ENCODE measurements around the gene SRSF8.
"Not testable (repeated sequence)": the region's sequence is repeated elsewhere in the genome, so short reads cannot be mapped to it uniquely, and the experiment has no call there.

Gene SRSF8

DNA sequence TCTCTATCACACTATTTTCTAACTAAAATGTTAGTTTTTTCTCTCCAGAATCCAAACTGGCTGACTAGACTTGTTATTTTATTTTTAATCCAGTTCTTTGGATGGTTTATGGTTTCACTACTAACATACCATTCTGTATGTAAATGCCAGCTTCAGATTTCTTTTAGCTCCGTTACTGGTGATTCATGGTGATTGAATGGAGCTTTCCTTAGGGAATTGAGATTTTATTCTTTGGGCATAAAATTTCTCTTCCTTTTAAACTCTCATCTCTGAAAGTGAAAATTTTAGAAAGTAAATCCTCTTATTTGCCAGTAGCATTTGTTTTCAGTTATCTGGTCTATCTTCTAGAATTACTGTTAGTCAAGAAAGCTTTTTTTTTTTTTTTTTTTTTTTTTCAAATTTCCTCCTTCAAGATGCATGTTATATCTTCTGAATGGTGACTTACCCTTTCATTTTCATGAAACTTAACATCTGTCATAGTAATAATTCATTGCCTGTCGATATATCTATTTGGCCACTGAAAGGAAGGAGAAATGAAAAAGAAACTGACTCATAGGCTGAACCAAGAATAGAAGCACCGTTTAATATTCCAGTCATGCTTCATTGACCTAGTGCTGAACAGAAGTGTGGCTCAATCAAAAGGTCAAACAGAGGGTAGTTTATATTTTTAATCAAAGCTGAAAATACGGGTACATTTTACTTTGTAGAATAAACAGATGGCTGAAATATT, 29.3 kb downstream of the SRSF8 start:
- H3K36me3 Mint-ChIP-seq, result peaks cover 4% of the 10 kb centered on the region
- H3K9me3 Mint-ChIP-seq, result no peaks in the 10 kb centered on the region
- no peak overlapping the region for H3K27ac Mint-ChIP-seq
- H3K27me3 Mint-ChIP-seq, result no peaks in the 10 kb centered on the region
- peaks cover 45% of the 10 kb centered on the region for H3K4me1 Mint-ChIP-seq
- peak; percentile 94 for ATAC-seq (ENCODE audit: low read depth)
- peak overlapping the region; percentile 35 for H3K4me3 Mint-ChIP-seq
- peak in 1 of 2 donors; percentile 31 for DNase-seq (ENCODE audit: low spot score in 2 of 2)

DNA sequence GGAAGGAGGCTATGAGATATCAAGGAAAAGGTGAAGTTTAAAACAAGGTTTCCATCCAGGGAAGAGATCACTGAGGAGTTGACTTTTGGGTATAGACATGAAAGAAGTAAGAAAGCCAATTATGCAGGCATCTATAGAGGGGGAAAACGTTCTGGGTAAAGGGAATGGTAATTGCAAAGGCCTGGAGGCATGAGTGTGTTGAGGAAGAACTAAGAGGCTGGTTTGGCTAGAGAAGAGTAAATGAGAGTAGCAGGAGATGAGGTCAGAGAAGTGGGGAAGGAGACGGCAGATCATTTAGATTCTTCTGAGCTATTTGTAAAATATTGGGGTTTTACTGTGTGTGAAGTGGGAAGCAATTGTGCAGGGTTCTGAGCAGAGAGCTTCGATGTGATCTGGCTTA, 30.5 kb downstream of the SRSF8 start:
- Mint-ChIP-seq H3K4me1 (peaks cover 34% of the 10 kb centered on the region), H3K4me3 (peak overlapping the region; percentile 4), H3K27ac (peak overlapping the region; percentile 5)

DNA sequence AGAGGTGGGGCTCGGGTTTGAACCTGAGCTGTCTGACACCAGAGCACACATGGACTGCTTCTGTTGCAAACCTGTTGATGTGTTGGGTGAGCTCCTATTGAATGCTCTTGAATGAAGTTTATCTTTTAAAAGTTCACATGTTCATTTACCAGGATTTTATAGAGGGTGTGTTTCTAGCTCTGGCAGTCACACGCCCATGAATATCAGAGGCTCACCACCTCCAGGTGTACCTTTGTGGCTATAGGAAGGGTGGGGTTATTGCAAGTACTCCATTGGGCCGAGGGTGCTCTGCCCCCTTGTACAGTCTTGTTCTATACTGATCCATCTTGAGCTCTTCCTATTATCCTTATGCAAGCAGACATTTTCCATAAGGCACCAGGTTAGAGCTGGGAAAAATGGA, 32.1 kb downstream of the SRSF8 start:
- ATAC-seq (ENCODE audit: low read depth) (no peak), DNase-seq (ENCODE audit: low spot score in 2 of 2) (no peak)
- H3K9me3 Mint-ChIP-seq, result no peaks in the 10 kb centered on the region
- H3K36me3 Mint-ChIP-seq, result peaks cover 6% of the 10 kb centered on the region
- H3K4me1 Mint-ChIP-seq, result peaks cover 31% of the 10 kb centered on the region
- no peaks in the 10 kb centered on the region for H3K27me3 Mint-ChIP-seq
- H3K4me3 Mint-ChIP-seq, result no peak overlapping the region
- no peak overlapping the region for H3K27ac Mint-ChIP-seq

More for the DNA sequence above, 30.5 kb downstream of the SRSF8 start:
- DNase-seq (ENCODE audit: low spot score in 2 of 2) (no peak), ATAC-seq (ENCODE audit: low read depth) (no peak)
- no peaks in the 10 kb centered on the region for H3K9me3 Mint-ChIP-seq
- H3K36me3 Mint-ChIP-seq, result peaks cover 6% of the 10 kb centered on the region
- no peaks in the 10 kb centered on the region for H3K27me3 Mint-ChIP-seq

DNA sequence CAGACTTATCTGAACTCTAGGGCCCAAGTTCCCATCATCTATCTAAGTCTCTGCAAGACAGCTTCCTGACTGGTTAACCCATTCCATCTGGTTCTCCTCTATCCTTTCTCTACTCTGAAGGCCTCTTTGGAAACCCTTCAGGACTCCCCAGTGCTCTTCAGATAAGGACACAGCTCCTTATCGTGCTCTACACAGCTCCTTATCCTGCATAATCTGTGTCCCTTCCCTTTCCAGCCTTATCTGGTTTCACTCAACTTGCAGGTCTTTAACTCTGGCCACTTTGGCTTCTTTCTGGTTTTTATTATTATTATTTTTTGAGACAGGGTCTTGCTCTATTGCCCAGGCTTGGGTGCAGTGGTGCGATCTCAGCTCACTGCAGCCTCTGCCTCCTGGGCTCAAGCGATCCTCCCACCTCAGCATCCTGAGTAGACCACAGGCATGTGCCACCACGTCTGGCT, 33.5 kb downstream of the SRSF8 start:
- H3K4me1 Mint-ChIP-seq, result peaks cover 34% of the 10 kb centered on the region
- no peak for DNase-seq (ENCODE audit: low spot score in 2 of 2)
- peaks cover 6% of the 10 kb centered on the region for H3K36me3 Mint-ChIP-seq

DNA sequence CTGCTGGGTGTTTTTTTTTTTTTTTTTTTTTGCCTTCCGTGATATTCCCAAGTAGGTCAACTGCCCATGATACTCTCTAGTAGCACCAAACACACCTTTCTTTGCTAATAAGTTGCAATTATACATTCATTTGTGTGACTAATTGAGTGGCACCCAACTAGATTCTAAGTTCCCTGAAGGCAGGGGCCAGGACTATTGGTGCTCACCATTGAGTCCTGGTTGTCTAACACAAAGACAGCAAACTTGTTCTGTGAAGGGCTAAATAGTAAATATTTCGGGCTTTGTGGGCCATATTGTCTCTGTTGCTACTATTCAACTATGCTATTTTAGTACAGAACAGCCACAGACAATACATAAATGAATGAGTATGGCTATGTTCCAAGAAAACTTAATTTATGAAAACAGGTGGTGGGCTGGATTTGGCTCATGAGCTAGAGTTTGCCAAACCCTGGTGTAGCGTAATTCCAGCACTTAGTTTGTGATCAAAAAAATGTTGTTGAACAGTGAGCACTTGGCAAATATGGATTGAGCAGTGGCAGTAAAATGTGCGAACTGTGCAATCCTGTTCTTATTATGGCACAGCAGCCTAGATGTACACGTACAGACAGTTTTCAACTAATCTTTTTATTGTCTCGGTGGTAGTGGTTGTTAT, 34.3 kb downstream of the SRSF8 start:
- H3K27me3 Mint-ChIP-seq, result no peaks in the 10 kb centered on the region
- no peak for DNase-seq (ENCODE audit: low spot score in 2 of 2)
- no peaks in the 10 kb centered on the region for H3K9me3 Mint-ChIP-seq
- ATAC-seq (ENCODE audit: low read depth), result no peak
- H3K27ac Mint-ChIP-seq, result no peak overlapping the region
- H3K4me3 Mint-ChIP-seq, result no peak overlapping the region
- H3K4me1 Mint-ChIP-seq, result peaks cover 33% of the 10 kb centered on the region
- peaks cover 6% of the 10 kb centered on the region for H3K36me3 Mint-ChIP-seq

More for the DNA sequence above, 33.5 kb downstream of the SRSF8 start:
- H3K27ac Mint-ChIP-seq, result no peak overlapping the region
- H3K27me3 Mint-ChIP-seq, result no peaks in the 10 kb centered on the region
- H3K4me3 Mint-ChIP-seq, result no peak overlapping the region
- no peaks in the 10 kb centered on the region for H3K9me3 Mint-ChIP-seq
- no peak for ATAC-seq (ENCODE audit: low read depth)

DNA sequence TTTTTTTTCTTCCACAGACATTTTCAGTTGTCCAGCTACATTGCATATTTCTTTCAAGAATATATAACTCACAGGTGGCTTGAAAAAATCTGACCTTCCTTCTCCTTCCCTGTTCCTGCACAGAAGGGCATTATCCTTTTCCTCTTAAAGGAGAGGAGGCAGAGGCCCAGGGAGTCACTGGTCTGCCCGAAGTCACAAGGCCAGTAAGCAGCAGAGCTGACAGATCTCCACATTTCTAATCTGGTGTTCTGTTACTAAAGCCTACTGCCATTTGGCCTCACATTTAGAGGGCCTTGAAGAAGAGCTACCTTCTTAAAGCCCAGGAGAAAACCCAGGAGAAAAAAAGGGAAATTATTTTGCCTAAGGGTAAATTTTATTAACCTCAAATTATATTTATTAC, 35.2 kb downstream of the SRSF8 start:
- ATAC-seq (ENCODE audit: low read depth) (no peak), DNase-seq (ENCODE audit: low spot score in 2 of 2) (no peak)
- Mint-ChIP-seq H3K36me3 (peaks cover 6% of the 10 kb centered on the region), H3K27me3 (no peaks in the 10 kb centered on the region), H3K4me3 (no peak overlapping the region), H3K4me1 (peaks cover 29% of the 10 kb centered on the region), H3K27ac (no peak overlapping the region), H3K9me3 (no peaks in the 10 kb centered on the region)

DNA sequence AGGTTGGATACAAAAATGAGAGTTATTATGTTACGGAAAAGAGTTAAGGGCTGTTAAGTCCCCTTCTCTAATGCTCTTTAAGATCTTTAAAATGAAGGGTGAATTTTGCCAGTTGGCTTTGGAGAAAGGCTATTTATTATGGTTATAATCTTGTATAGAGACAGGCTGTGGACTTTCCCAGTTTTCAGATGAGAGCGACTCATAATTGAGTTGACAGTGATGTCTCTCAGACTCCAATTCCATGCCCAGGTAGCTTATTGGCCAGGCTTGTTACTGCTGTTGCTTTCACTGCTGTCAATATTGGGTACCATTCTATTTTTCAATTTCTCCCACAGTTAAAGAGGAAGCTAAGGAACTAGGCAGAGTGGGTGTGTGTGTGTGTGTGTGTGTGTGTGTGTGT, 36.0 kb downstream of the SRSF8 start:
- no peak overlapping the region for H3K4me3 Mint-ChIP-seq
- peaks cover 6% of the 10 kb centered on the region for H3K36me3 Mint-ChIP-seq
- H3K4me1 Mint-ChIP-seq, result peaks cover 21% of the 10 kb centered on the region
- peak overlapping the region; percentile 48 for H3K27ac Mint-ChIP-seq
- no peaks in the 10 kb centered on the region for H3K27me3 Mint-ChIP-seq
- no peak for ATAC-seq (ENCODE audit: low read depth)
- H3K9me3 Mint-ChIP-seq, result no peaks in the 10 kb centered on the region
- no peak for DNase-seq (ENCODE audit: low spot score in 2 of 2)

DNA sequence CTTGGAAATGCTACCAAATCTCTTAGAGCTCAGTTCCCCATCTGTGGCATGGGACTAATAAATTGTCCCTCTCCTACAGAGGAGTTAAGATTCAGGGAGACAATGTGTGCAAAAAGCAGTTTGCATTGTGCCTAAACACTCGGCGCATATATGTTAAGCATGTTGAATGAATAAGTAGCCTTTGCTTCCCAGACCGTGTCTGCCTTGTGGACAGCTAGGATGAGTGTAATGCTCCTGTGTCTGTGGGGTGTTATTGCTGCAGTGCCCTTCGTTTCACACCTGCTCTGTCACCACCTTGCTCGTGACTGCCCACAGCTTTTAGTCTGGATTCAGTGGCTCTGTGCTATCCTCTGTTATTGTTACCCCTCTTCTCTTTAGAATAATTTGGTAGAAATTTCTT, 37.0 kb downstream of the SRSF8 start:
- peaks cover 6% of the 10 kb centered on the region for H3K36me3 Mint-ChIP-seq
- H3K4me3 Mint-ChIP-seq, result no peak overlapping the region
- H3K9me3 Mint-ChIP-seq, result no peaks in the 10 kb centered on the region
- H3K27me3 Mint-ChIP-seq, result no peaks in the 10 kb centered on the region
- H3K27ac Mint-ChIP-seq, result no peak overlapping the region
- no peak for DNase-seq (ENCODE audit: low spot score in 2 of 2)
- no peak for ATAC-seq (ENCODE audit: low read depth)
- peaks cover 20% of the 10 kb centered on the region for H3K4me1 Mint-ChIP-seq

DNA sequence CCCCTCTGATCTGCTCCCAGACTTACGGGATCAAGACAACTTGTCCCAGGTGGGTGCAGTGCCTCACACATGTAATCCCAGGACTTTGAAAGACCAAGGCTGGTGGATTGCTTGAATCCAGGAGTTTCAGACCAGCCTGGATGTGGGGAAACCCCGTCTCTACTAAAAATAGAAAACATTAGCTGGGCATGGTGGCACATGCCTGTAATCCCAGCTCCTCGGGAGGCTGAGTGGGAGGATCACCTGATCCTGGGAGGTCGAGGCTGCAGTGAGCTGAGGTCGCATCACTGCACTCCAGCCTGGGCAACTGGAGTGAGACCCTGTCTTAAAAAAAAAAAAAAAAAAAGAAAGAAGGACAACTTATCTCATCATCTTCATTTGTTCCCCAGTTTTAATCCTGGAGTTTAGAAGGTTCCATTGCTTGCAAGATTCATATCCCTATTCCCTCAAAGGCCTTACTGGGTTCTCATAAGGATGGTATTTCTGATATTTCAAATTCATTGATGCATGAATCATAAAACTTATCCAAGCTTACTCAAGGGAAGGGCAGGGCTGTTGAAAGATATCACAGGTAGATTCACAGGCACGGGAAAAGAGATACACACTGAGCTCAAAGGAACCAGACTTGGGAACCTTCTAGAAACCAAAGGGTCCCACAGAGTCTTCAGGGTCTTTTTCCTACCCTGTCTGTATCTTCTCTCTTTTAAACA, 37.6 kb downstream of the SRSF8 start:
- H3K9me3 Mint-ChIP-seq, result no peaks in the 10 kb centered on the region

DNA sequence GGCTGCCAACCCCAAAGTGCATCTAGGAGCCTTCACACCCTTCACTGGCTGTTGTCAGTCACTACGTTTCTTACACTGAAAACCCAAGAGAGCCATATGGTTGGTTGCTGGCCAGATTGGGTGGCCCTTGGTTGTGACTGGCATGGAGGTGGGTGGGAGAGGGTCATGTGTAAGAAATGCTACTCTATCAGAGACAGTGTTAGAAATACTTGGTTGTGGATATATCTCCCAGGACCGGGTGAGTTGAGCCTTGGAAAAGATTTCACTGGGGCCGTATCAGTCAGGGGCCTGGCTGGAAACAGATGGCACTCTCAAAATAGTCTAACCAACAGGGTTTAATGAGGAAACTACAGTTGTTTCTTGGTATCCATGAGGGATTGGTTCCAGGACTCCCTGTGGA, 38.1 kb downstream of the SRSF8 start:
- peaks cover 9% of the 10 kb centered on the region for H3K36me3 Mint-ChIP-seq
- no peak overlapping the region for H3K27ac Mint-ChIP-seq
- H3K4me1 Mint-ChIP-seq, result peaks cover 21% of the 10 kb centered on the region
- no peak overlapping the region for H3K4me3 Mint-ChIP-seq
- H3K27me3 Mint-ChIP-seq, result no peaks in the 10 kb centered on the region
- DNase-seq (ENCODE audit: low spot score in 2 of 2) (no peak), ATAC-seq (ENCODE audit: low read depth) (no peak)
- no peaks in the 10 kb centered on the region for H3K9me3 Mint-ChIP-seq

More for the DNA sequence above, 37.6 kb downstream of the SRSF8 start:
- peaks cover 5% of the 10 kb centered on the region for H3K36me3 Mint-ChIP-seq
- DNase-seq (ENCODE audit: low spot score in 2 of 2) (no peak), ATAC-seq (ENCODE audit: low read depth) (no peak)
- H3K4me3 Mint-ChIP-seq, result no peak overlapping the region
- H3K27me3 Mint-ChIP-seq, result no peaks in the 10 kb centered on the region
- H3K4me1 Mint-ChIP-seq, result peaks cover 18% of the 10 kb centered on the region
- H3K27ac Mint-ChIP-seq, result no peak overlapping the region

DNA sequence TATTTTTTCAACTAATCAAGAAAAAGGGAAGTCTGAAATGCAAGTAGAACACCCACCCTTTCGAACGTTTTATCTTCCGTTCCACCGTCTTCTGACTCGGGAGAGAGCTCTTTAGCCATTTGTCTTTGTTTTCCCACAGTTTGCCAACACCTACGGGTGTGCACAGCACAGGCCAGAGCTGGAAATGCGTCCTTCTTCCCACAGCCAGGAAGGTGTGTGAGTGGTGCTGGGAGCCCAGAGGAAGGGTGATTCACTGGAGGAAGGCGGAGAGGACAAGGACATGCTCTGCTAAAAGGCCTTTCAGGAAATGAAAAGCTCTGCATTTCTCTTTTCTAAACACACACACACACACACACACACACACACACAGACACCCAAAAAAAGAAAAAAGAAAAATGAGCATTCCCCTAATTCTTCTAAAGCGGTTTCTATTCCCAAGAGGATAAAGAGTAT, 41.5 kb downstream of the SRSF8 start:
- ATAC-seq (ENCODE audit: low read depth) (no peak), DNase-seq (ENCODE audit: low spot score in 2 of 2) (no peak)
- peaks cover 24% of the 10 kb centered on the region for H3K4me1 Mint-ChIP-seq
- H3K27ac Mint-ChIP-seq, result peak overlapping the region; percentile 62
- no peaks in the 10 kb centered on the region for H3K9me3 Mint-ChIP-seq
- H3K27me3 Mint-ChIP-seq, result no peaks in the 10 kb centered on the region
- H3K36me3 Mint-ChIP-seq, result peaks cover 14% of the 10 kb centered on the region
- H3K4me3 Mint-ChIP-seq, result peak overlapping the region; percentile 37

DNA sequence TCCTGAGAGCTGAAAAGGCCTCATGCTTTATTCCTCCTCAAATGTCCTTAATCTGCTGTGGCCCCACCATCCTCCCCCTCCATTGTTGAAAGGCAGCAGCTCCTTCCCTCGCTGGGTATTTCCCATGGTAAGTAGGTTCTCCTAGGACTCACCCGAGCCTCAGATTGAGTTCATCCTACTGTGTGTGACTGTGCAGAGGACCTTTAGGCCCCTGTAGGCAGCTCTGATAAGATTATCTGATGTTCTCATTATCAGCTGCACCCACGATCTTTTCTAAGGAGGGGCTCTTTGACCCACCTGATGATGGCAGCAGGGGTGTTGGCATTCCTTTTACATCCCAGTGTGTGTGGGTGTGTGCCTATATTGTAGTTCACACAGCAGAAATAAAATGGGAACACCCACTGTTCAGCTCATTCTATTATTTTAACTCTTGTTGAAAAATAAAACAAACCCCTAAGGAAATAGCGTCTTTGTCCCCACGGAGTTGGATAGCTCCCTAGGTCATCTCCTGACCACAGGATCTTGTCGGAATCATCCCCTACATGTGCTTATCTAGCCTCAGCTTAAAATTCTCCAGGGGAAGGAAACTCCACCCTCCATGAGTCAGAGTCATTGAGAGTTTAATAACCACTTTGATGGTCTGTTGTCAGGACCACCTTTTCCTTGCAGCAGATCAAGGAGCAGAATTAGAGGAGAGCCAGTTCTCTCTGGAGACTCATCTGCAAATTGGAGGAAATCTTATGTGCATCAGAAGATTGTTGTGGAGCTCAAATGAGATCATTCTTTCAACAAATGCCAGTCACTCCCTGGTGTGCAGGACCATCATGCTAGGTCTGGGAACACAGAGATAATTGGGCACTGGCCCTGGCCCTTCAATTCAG, 42.2 kb downstream of the SRSF8 start:
- Mint-ChIP-seq H3K27me3 (no peaks in the 10 kb centered on the region), H3K4me1 (peaks cover 23% of the 10 kb centered on the region), H3K9me3 (no peaks in the 10 kb centered on the region), H3K4me3 (no peak overlapping the region), H3K36me3 (peaks cover 17% of the 10 kb centered on the region), H3K27ac (peak overlapping the region; percentile 62)
- ATAC-seq (ENCODE audit: low read depth) (no peak), DNase-seq (ENCODE audit: low spot score in 2 of 2) (no peak)

DNA sequence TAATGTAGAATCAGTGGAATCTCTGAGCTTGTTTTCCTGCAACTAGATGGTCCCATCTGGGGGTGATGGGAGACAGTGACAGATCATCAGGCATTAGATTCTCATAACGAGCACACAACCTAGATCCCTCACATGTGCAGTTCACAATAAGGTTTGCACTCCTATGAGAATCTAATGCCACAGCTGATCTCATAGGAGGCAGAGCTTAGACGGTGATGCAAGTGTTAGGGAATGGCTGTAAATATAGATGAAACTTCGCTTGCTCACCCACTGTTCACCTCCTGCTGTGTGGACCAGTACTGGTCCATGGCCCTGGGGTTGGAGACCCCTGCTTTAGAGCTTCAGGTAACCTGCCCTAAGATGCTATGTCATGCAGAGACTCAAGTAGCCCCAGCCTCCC, 44.8 kb downstream of the SRSF8 start:
- DNase-seq (ENCODE audit: low spot score in 2 of 2); H3K27me3 Mint-ChIP-seq; ATAC-seq (ENCODE audit: low read depth); H3K4me3 Mint-ChIP-seq; H3K9me3 Mint-ChIP-seq: not testable (repeated sequence)
- Mint-ChIP-seq H3K27ac (peak overlapping the region; percentile 7), H3K4me1 (peaks cover 19% of the 10 kb centered on the region), H3K36me3 (peaks cover 17% of the 10 kb centered on the region)
